LNCAP (cell line): ENCODE results near the gene PGLYRP1.

Experiments used
- TF ChIP-seq, protein P1 (sequence below): fragments of 450-650 bp; IDR thresholded peaks from 2 replicates; pipeline ENCODE4 v1.5.1; 2017; ENCODE audit warnings: mild to moderate bottlenecking

PGLYRP1 gene, protein sequence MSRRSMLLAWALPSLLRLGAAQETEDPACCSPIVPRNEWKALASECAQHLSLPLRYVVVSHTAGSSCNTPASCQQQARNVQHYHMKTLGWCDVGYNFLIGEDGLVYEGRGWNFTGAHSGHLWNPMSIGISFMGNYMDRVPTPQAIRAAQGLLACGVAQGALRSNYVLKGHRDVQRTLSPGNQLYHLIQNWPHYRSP

DNA sequence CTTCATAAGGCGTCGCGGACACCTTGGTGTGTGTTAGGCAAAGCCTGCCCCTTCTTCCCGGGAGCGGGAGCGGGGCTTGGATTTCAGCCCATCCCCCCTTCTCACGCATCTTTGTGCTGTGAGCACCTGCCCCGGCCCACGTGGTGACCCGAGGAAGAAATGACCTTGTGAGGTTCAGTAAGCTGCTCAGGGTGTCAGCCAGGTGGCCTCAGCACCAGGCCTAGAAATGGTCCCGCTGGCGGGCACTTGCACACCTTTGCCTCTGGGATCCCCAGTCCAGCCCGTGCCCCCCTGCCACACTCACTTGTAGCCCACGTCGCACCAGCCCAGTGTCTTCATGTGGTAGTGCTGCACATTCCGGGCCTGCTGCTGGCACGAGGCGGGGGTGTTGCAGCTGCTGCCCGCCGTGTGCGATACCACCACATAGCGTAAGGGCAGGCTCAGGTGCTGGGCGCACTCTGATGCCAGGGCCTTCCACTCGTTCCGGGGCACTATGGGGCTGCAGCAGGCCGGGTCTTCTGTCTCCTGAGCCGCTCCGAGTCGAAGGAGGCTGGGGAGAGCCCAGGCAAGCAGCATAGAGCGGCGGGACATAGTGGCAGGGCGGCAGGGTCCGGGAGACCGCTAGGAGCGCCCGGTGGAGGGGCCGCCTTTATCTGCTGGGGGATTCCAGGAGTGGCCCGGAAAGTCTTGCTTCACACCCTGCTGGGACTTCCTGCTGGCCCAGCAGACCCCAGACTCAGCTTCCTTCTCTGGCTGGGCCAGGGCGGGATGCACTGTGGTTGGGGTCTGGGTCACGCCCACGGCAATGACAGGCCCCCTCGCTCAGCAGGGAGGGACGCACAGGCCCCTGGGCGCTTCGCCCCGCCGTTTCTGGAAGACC is at the start of gene PGLYRP1:
Gene PGLYRP1 (minus strand): TSS at position 623 of the 880 bp plus-strand sequence. CDS start 32 bp downstream, at position 591.
- TF ChIP-seq, protein P1, sequence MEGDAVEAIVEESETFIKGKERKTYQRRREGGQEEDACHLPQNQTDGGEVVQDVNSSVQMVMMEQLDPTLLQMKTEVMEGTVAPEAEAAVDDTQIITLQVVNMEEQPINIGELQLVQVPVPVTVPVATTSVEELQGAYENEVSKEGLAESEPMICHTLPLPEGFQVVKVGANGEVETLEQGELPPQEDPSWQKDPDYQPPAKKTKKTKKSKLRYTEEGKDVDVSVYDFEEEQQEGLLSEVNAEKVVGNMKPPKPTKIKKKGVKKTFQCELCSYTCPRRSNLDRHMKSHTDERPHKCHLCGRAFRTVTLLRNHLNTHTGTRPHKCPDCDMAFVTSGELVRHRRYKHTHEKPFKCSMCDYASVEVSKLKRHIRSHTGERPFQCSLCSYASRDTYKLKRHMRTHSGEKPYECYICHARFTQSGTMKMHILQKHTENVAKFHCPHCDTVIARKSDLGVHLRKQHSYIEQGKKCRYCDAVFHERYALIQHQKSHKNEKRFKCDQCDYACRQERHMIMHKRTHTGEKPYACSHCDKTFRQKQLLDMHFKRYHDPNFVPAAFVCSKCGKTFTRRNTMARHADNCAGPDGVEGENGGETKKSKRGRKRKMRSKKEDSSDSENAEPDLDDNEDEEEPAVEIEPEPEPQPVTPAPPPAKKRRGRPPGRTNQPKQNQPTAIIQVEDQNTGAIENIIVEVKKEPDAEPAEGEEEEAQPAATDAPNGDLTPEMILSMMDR = no peak

DNA sequence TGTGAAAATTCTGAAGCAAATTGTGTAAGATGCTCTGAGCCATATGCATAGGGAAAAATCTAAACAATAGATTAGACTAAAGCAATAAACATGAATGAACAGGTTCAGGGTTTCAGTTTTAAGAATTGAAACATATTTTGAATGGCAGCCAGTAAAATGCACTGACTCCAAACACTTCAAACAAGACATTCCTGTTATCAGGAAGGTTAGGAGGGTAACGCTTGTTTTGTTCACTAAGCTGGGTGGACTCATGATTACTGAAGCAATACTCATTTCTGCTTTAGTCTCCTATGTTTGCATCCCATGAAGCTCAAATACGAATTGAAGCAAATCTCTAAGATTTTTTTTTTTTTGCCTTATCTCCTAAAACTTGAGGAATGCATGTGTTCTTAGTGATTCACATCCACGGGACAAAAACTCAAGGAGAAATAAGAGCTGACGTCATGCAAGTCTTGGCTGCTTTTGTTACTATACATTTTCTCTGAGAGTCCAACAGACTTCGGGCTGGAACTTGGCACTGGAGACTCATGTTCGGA is 47.0 kb upstream of the PGLYRP1 start:
- TF ChIP-seq, protein P1 = no peak

DNA sequence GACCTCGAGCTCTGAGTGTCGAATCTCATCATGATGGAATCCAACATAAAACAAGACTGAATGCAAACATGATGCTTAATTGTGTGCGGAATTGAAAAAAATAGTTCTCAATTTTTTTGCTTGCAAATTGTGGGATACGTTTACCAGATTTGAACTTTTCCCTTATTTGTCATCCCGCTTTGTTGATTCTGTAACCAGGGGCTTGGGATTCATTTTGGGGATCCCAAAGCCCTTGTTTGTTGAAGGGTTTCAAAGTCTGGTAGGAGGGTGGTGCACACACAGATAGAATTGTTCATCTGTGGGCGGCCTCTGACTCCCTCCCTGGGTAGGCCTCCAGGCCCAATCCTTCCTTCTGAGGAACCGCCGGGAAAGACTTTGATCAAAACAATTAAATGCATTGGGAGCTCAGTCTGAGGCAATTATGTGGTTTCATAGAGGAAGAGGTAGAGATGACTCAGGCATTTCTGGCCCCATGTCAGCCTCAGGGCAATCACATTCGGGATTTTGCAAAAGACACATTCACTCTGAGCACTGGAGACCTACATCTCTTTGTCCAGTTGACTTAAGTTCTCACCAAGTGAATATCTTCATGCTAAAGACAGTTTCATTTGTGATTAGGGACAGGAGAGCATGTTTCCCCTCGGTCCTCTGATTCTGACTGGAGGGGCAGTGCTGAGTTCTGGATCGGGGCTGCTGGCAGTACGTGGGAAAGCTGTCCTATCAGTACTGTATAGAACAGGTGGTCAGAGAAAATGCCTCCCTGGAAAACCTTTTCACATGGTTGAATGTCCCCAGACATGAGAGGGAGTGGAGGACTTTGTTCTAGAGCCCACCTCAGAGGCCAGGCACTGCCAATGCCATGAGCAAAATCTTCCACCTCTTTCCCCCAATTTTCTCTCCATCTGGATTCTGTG is 45.7 kb upstream of the PGLYRP1 start:
- TF ChIP-seq, protein P1 = no peak

DNA sequence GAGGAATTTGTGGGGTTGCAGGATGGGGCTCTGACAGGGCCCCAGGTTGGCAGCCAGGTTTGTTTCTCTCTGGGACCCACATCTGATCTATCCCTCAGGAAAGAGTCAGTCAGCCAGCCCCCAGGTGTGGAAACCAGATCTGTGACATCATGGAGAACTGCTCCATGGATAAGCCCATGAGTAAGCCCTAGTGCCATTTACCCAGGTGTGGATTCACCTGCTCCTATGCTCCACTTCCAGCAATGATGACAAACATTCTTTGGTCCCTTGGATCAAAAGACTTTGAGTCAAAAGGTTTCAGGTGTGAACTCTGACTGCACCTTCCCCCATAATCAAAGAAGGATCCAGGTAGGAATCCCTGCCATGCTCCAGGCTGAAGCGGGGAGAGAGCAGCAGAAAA is 44.8 kb upstream of the PGLYRP1 start:
- TF ChIP-seq, protein P1 = no peak

DNA sequence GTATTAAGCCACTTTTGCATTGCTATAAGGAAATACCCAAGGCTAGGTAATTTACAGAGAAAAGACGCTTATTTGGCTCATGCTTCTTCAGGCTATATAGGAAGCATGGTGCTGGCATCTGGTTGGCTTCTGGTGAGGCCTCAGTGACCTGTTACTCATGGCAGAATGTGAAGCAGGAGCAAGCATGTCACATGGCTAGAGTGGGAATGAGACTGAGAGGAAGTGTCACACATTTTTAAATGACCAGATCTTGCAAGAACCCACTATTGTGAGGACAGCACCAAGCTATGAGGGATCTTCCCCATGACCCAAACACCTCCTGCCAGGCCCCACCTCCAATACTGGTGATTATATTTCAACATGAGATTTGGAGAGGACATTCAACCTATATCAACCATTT is 43.6 kb upstream of the PGLYRP1 start:
- TF ChIP-seq, protein P1 = no peak

DNA sequence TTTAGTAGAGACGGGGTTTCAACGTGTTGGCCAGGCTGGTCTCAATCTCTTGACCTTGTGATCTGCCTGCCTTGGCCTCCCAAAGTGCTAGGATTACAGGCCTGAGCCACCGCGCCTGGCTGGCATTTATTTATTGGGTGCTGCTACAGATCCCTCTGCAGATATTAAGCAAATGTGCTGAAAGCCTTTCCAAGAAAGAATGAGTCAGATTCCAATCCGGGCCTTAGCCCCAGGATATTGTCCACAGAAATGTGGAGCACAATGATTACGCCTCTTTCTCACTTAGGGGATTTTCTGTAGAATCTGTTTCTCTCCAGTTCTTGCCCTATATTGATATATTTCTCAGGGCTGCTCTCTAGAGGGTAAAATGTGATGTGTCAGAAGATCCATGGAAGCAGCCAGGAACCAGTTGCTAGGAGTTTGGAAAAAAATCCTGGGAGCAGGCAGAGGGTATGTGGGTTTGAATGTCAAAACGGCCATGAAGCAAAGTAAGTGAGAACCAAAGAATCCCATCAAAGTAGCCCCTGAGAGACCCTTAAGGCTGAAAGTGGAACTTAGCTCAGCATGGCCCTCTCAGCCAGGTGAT is 42.7 kb upstream of the PGLYRP1 start:
- TF ChIP-seq, protein P1 = no peak

DNA sequence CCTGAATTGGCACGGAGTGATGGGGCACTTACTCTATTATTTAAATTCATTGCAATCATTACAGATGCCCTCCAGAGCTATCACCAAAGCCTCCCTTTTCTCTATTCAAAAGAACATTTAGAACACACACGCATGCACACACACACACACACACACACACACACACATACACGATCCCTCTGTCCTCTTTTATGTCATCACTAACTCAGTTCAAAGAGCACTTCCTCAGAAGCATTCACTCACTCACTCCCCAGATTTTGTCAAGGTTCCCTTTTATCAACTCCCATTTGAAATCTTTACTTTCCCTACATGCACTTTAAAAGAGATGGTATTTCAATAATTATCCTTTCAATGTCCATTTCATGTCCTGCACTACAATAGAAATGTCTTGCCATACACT is 40.3 kb upstream of the PGLYRP1 start:
- TF ChIP-seq, protein P1 = no peak
